A549 (cell line): ENCODE measurements around the gene UPF2. TPM values are rescaled to one million over a fixed set of nuclear protein-coding genes. Genes with fewer than 3 reads are reported as not detected.

ENCODE experiments used
- ATAC-seq, 2 experiments: fragments of 200-7000 bp in 1 of 2; fragments of >200 bp in 1 of 2; cut with Nextera tagmentation in 1 of 2; cut with Tn5 transposase in 1 of 2; 3 replicates each; pipeline versions ENCODE4 v1.8.0 to v1.9.1; 2018 to 2020; ENCODE audit warnings: mild to moderate bottlenecking in 1 of 2, moderate library complexity in 1 of 2
- CTCF ChIA-PET: fragments of 300-600 bp; sonication (Branson Sonifier 250); formaldehyde crosslinking; extraction: SDS; loops from one replicate; lab custom pipeline; 2021; ENCODE audit warnings: antibody characterized with exemption, inconsistent platforms; lab: Yijun Ruan, JAX
- POLR2A ChIA-PET: fragments of 350-600 bp; formaldehyde crosslinking; extraction: SDS; loops from one replicate; lab custom pipeline; 2021; ENCODE audit warnings: antibody characterized with exemption, inconsistent platforms; lab: Yijun Ruan, JAX
- DNase-seq, 2 experiments: peaks; one replicate each; pipeline versions ENCODE4 v3.0.0 to v3.0.0-alpha.2; 2011 to 2016; ENCODE audit warnings: low read depth in 1 of 2, low spot score in 1 of 2
- FAIRE-seq: peaks from 2 replicates; lab custom pipeline; 2011; peaks lifted over from hg19 to GRCh38; lab: Jason Lieb, UNC
- H3K27ac ChIP-seq, 2 experiments: fragments of >200 bp; sonication (Bioruptor Twin); formaldehyde crosslinking; 3 replicates each; pipeline ENCODE4 v1.5.1; 2016 to 2017
- H3K4me1 ChIP-seq: fragments of >200 bp; sonication (Bioruptor Twin); formaldehyde crosslinking; 3 replicates; pipeline ENCODE4 v1.6.1; 2016
- H3K4me2 ChIP-seq: fragments of >200 bp; sonication (Bioruptor Twin); formaldehyde crosslinking; 3 replicates; pipeline ENCODE4 v1.6.1; 2016
- H3K4me3 ChIP-seq: fragments of >200 bp; sonication (Bioruptor Twin); formaldehyde crosslinking; 3 replicates; pipeline ENCODE4 v1.5.1; 2016
- H3K9me3 ChIP-seq: fragments of >200 bp; sonication (Bioruptor Twin); formaldehyde crosslinking; 3 replicates; pipeline ENCODE4 v1.6.1; 2016
- BCL3 ChIP-seq: fragments of >200 bp; sonication (Bioruptor Twin); formaldehyde crosslinking; IDR thresholded peaks from 3 replicates; pipeline ENCODE4 v1.6.1; 2016
- BHLHE40 ChIP-seq: IDR thresholded peaks from 2 replicates; pipeline ENCODE4 v1.6.1; 2012; ENCODE audit warnings: low read depth, low read length, inconsistent platforms
- CHD2 ChIP-seq: fragments of 150-350 bp; IDR thresholded peaks from 2 replicates; pipeline ENCODE4 v1.6.1; 2014; ENCODE audit warnings: low read length; ENCODE audit not compliant: partially characterized antibody
- EHMT2 ChIP-seq: fragments of 200-600 bp; sonication (generic); IDR thresholded peaks from 2 replicates; pipeline ENCODE4 v1.6.1; 2016; ENCODE audit warnings: antibody characterized with exemption, low read depth, mild to moderate bottlenecking, moderate library complexity
- FOSL2 ChIP-seq, 2 experiments: fragments of 450-650 bp in 1 of 2; fragments of >200 bp in 1 of 2; sonication (Bioruptor Twin) in 1 of 2; formaldehyde crosslinking; IDR thresholded peaks; 2 replicates each; pipeline versions ENCODE4 v1.5.0 to v1.6.1; 2016 to 2020; ENCODE audit warnings: mild to moderate bottlenecking in 1 of 2, moderate library complexity in 1 of 2
- FOXS1 ChIP-seq: fragments of 250-450 bp; sonication (Bioruptor Pico); IDR thresholded peaks from 2 replicates; pipeline ENCODE4 v1.5.0; 2020; ENCODE audit warnings: mild to moderate bottlenecking, moderate library complexity
- HOXA7 ChIP-seq: fragments of 250-450 bp; sonication (Bioruptor Pico); IDR thresholded peaks from 2 replicates; pipeline ENCODE4 v1.5.0; 2020; ENCODE audit warnings: mild to moderate bottlenecking, moderate library complexity
- HOXB13 ChIP-seq: fragments of 250-450 bp; sonication (Bioruptor Pico); IDR thresholded peaks from 2 replicates; pipeline ENCODE4 v1.5.0; 2020; ENCODE audit warnings: low read depth, mild to moderate bottlenecking, moderate library complexity
- KDM1A ChIP-seq: fragments of 200-600 bp; sonication (generic); IDR thresholded peaks from 2 replicates; pipeline ENCODE4 v1.6.1; 2016; ENCODE audit warnings: low read depth, mild to moderate bottlenecking
- KDM5A ChIP-seq: fragments of 200-600 bp; sonication (generic); IDR thresholded peaks from 2 replicates; pipeline ENCODE4 v1.6.1; 2016; ENCODE audit warnings: antibody characterized with exemption, mild to moderate bottlenecking
- MAFK ChIP-seq: fragments of 450-650 bp; IDR thresholded peaks from 2 replicates; pipeline ENCODE4 v1.6.1; 2014; ENCODE audit not compliant: partially characterized antibody
- MAZ ChIP-seq: fragments of 150-350 bp; IDR thresholded peaks from 2 replicates; pipeline ENCODE4 v1.6.1; 2014; ENCODE audit warnings: antibody characterized with exemption, low read depth, low read length, borderline replicate concordance
- REST ChIP-seq: fragments of 200-600 bp; sonication (generic); IDR thresholded peaks from 2 replicates; pipeline ENCODE4 v1.6.1; 2016; ENCODE audit warnings: antibody characterized with exemption, mild to moderate bottlenecking, moderate library complexity
- SMC3 ChIP-seq: fragments of >200 bp; sonication (Bioruptor Twin); formaldehyde crosslinking; IDR thresholded peaks from 3 replicates; pipeline ENCODE4 v1.6.1; 2018; ENCODE audit warnings: inconsistent platforms
- TFCP2L1 ChIP-seq: fragments of 250-450 bp; sonication (Bioruptor Pico); IDR thresholded peaks from 2 replicates; pipeline ENCODE4 v1.5.0; 2021; ENCODE audit warnings: mild to moderate bottlenecking
- ZNF302 ChIP-seq: fragments of 250-450 bp; sonication (Bioruptor Pico); IDR thresholded peaks from 2 replicates; pipeline ENCODE4 v1.9.0; 2021; ENCODE audit warnings: inconsistent platforms, mild to moderate bottlenecking, moderate library complexity
- WGBS: methylation state at CpG from one replicate; pipeline ENCODE4 v1.1.6; 2017; ENCODE audit errors: missing lambda C conversion rate; 5-methylcytosine and 5-hydroxymethylcytosine counted together
- polyA plus RNA-seq, 4 experiments: library from polyadenylated mRNA; depleted of rRNA in 3 of 4; stranded (reverse); fragments of >200 nt; fragmentation: RNase III in 1 of 4; extraction: RNeasy Plus Mini Kit Qiagen cat#74134 plus additional on column Dnase treatment in 1 of 4; gene quantifications; 2 replicates in 3 of 4; 3 replicates in 1 of 4; pipeline ENCODE4 v1.2.3, GENCODE V29; 2011 to 2017
- TF ChIP-seq, protein P1 (sequence below): IDR thresholded peaks from 2 replicates; pipeline ENCODE4 v1.6.1; 2012
- TF ChIP-seq, protein P2 (sequence below): fragments of 450-650 bp; IDR thresholded peaks from 2 replicates; pipeline ENCODE4 v1.6.1; 2014; ENCODE audit warnings: antibody characterized with exemption

UPF2 gene
- polyA plus RNA-seq, 2 of the 4 experiments (the other 2 are of a cell fraction): 16.5 to 21.6 TPM

GRCh38 chr10:12062754-12063482, 20.3 kb upstream of the UPF2 start:
- no peaks in the 10 kb centered on the region for H3K9me3 ChIP-seq

GRCh38 chr10:12061124-12061523, 18.5 kb upstream of the UPF2 start:
- DNase-seq: no peak
- no peak for FAIRE-seq
- TF ChIP-seq, protein P1, sequence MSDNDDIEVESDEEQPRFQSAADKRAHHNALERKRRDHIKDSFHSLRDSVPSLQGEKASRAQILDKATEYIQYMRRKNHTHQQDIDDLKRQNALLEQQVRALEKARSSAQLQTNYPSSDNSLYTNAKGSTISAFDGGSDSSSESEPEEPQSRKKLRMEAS: no peak
- TF ChIP-seq, protein P2, sequence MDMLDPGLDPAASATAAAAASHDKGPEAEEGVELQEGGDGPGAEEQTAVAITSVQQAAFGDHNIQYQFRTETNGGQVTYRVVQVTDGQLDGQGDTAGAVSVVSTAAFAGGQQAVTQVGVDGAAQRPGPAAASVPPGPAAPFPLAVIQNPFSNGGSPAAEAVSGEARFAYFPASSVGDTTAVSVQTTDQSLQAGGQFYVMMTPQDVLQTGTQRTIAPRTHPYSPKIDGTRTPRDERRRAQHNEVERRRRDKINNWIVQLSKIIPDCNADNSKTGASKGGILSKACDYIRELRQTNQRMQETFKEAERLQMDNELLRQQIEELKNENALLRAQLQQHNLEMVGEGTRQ: no peak
- TF ChIP-seq SMC3: no peak
- no peak for TF ChIP-seq BHLHE40
- TF ChIP-seq FOSL2 (IDR thresholded peaks at IDR 0.05): no peak
- TF ChIP-seq FOSL2 (CRISPR knock-in tag; IDR thresholded peaks at IDR 0.05): no peak
- ChIA-PET CTCF (no interaction called here), POLR2A (no interaction called here)
- ATAC-seq: no peak
- H3K4me1 ChIP-seq: no peaks in the 10 kb centered on the region
- H3K9me3 ChIP-seq: no peaks in the 10 kb centered on the region
- no peak overlapping the region for H3K27ac ChIP-seq
- H3K4me2 ChIP-seq: no peak overlapping the region
- H3K4me3 ChIP-seq: no peak overlapping the region
- WGBS: 37% methylated on average over 4 of the region's 4 CpGs

More at GRCh38 chr10:12062754-12063482, 20.3 kb upstream of the UPF2 start:
- Histone ChIP-seq H3K27ac (no peak overlapping the region), H3K4me2 (no peak overlapping the region), H3K4me3 (no peak overlapping the region), H3K4me1 (0 out of 3 replicates have a peak, but pooled peaks cover 5% of the 10 kb centered on the region)
- WGBS: 75% methylated on average over 14 of the region's 14 CpGs
- FAIRE-seq (no peak), ATAC-seq (no peak), DNase-seq (no peak)
- CTCF ChIA-PET: interaction anchor here (0.8 kb wide), 1 partner anchor 20 kb away, joined by 3 read pairs; the partner anchor contains the start of gene UPF2
- TF ChIP-seq MAFK (peak; percentile 12), CHD2 (no peak)
- POLR2A ChIA-PET: interaction anchor here (0.5 kb wide), 1 partner anchor 18 kb away, joined by 3 read pairs; no protein-coding TSS in a partner anchor

DNA sequence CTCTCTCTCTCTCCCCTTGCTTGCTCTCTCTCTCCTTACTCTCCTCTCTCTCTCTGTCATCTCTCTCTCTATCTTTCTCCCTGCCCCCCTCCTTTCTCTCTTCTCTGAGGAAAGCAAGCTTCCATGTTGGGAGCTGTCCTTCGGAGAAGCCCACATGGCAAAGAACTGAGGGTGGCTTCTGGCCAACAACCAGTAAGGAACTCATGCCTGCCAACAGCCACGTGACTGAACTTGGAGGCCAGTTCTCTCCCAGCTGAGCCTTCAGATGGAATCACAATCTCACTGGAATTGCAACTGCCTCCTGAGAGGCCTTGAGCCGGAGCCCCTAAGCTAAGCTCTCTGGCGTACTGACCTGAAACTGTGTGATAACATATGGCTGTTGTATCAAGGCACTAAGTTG, 14.1 kb upstream of the UPF2 start:
- H3K9me3 ChIP-seq: no peaks in the 10 kb centered on the region
- CTCF ChIA-PET: interaction anchor here (0.6 to 1.3 kb wide), 5 partner anchors 10 to 221 kb away, joined by 3 to 5 read pairs (median 3); no protein-coding TSS in a partner anchor
- H3K27ac ChIP-seq: no peak overlapping the region
- no peak overlapping the region for H3K4me3 ChIP-seq
- DNase-seq (no peak), ATAC-seq (no peak), FAIRE-seq (no peak)
- POLR2A ChIA-PET: no interaction called here
- no peaks in the 10 kb centered on the region for H3K4me1 ChIP-seq
- no peak overlapping the region for H3K4me2 ChIP-seq
- WGBS: 64% methylated on average over 3 of the region's 4 CpGs
- TF ChIP-seq REST: no peak
- TF ChIP-seq KDM5A: no peak

GRCh38 chr10:12055732-12056131, 13.1 kb upstream of the UPF2 start:
- Histone ChIP-seq H3K4me1 (no peaks in the 10 kb centered on the region), H3K4me3 (no peak overlapping the region), H3K9me3 (no peaks in the 10 kb centered on the region), H3K27ac (no peak overlapping the region), H3K4me2 (no peak overlapping the region)
- ATAC-seq: no peak
- ChIA-PET POLR2A (no interaction called here), CTCF (interaction anchor here (0.6 kb wide), 1 partner anchor 651 kb away, joined by 3 read pairs; no protein-coding TSS in a partner anchor)
- DNase-seq: no peak
- no peak for FAIRE-seq
- TF ChIP-seq TFCP2L1 (no peak), EHMT2 (no peak), FOXS1 (no peak), HOXB13 (CRISPR knock-in tag) (no peak), KDM1A (no peak), ZNF302 (CRISPR knock-in tag) (no peak), BCL3 (no peak), HOXA7 (no peak), MAZ (no peak)
- WGBS: 93% methylated on average over 5 of the region's 5 CpGs
